A673 (cell line): ENCODE measurements around the gene NR1H3. TPM values are rescaled to one million over a fixed set of nuclear protein-coding genes. Genes with fewer than 3 reads are reported as not detected.

Experiments
- BruUV-seq: library from RNA; stranded (reverse); fragments of 400-500 nt; replicated peaks from 2 replicates; lab custom pipeline; 2021; lab: Mats Ljungman, UMichigan
- CTCF ChIA-PET: fragments of 300-600 bp; sonication (Branson Sonifier 250); formaldehyde crosslinking; loops from one replicate; lab custom pipeline; 2022; ENCODE audit warnings: antibody characterized with exemption; lab: Charles Lee
- POLR2A ChIA-PET: fragments of 300-600 bp; sonication (Branson Sonifier 250); formaldehyde crosslinking; loops from one replicate; lab custom pipeline; 2022; ENCODE audit warnings: antibody characterized with exemption; ENCODE audit not compliant: low non-redundant PET; lab: Charles Lee
- DNase-seq: peaks from one replicate; pipeline ENCODE4 v3.0.0-alpha.2; 2015; ENCODE audit warnings: low spot score
- H3K27ac ChIP-seq: fragments of 200-600 bp; sonication (generic); 2 replicates; pipeline ENCODE4 v1.5.1; 2016; ENCODE audit warnings: mixed run types, low read depth, mild to moderate bottlenecking, mixed read lengths, antibody characterized with exemption, low read length; ENCODE audit not compliant: poor library complexity, severe bottlenecking
- H3K27me3 ChIP-seq: fragments of 200-600 bp; sonication (generic); replicated peaks from 2 replicates; pipeline ENCODE4 v1.6.1; 2017; ENCODE audit warnings: mixed run types, low read depth, mild to moderate bottlenecking, mixed read lengths, antibody characterized with exemption, low read length; ENCODE audit not compliant: insufficient read depth, poor library complexity
- H3K36me3 ChIP-seq: fragments of 200-600 bp; sonication (generic); 2 replicates; pipeline ENCODE4 v1.6.1; 2016; ENCODE audit warnings: mixed run types, mild to moderate bottlenecking, mixed read lengths, antibody characterized with exemption, low read length; ENCODE audit not compliant: insufficient read depth, poor library complexity, severe bottlenecking
- H3K4me1 ChIP-seq: fragments of 200-600 bp; sonication (generic); 2 replicates; pipeline ENCODE4 v1.6.1; 2017; ENCODE audit warnings: mixed run types, mild to moderate bottlenecking, mixed read lengths, antibody characterized with exemption, low read length; ENCODE audit not compliant: insufficient read depth, poor library complexity, severe bottlenecking
- H3K4me3 ChIP-seq: fragments of 200-600 bp; sonication (generic); 2 replicates; pipeline ENCODE4 v1.5.1; 2016; ENCODE audit warnings: low read depth, mixed run types, mild to moderate bottlenecking, mixed read lengths, low read length; ENCODE audit not compliant: poor library complexity, severe bottlenecking
- H3K9me3 ChIP-seq: fragments of 200-600 bp; sonication (generic); 2 replicates; pipeline ENCODE4 v1.6.1; 2016; ENCODE audit warnings: mixed run types, low read depth, mild to moderate bottlenecking, mixed read lengths, antibody characterized with exemption, low read length; ENCODE audit not compliant: poor library complexity, severe bottlenecking
- CTCF ChIP-seq: fragments of 300-800, 200-600 bp; sonication (generic); conservative IDR thresholded peaks from 2 replicates; pipeline ENCODE4 v1.5.1; 2017; ENCODE audit warnings: low read depth, mild to moderate bottlenecking, antibody characterized with exemption, low read length, moderate library complexity, mixed read lengths
- EZH2 ChIP-seq: fragments of 200-600 bp; sonication (generic); IDR thresholded peaks from 2 replicates; pipeline ENCODE4 v1.6.1; 2017; ENCODE audit warnings: borderline replicate concordance, low read depth, mild to moderate bottlenecking, mixed read lengths, antibody characterized with exemption, low read length; ENCODE audit not compliant: poor library complexity, severe bottlenecking
- intact Hi-C: fragments of 100-400 bp; cut with micrococcal nuclease; formaldehyde crosslinking; loops from one replicate; pipeline ENCODE4 v1.10.0; 2022; ENCODE audit not compliant: unreplicated experiment
- total RNA-seq: library from RNA; stranded (reverse); gene quantifications from 2 replicates; pipeline ENCODE4 v1.2.3, GENCODE V29; 2021

Gene NR1H3
- total RNA-seq, 1 experiment from 2014 or later = 14.5 TPM

GRCh38 chr11:47245611-47246357 lies 12.0 kb upstream of the NR1H3 start:
- H3K4me1 ChIP-seq = peaks cover 13% of the 10 kb centered on the region
- ChIA-PET POLR2A (no interaction called here), CTCF (no interaction called here)
- TF ChIP-seq EZH2 = no peak
- TF ChIP-seq CTCF = no peak
- H3K27me3 ChIP-seq = no peaks in the 10 kb centered on the region
- H3K9me3 ChIP-seq = no peaks in the 10 kb centered on the region
- DNase-seq = no peak
- H3K27ac ChIP-seq = no peak overlapping the region
- BruUV-seq = no TSS peak
- H3K4me3 ChIP-seq = no peak overlapping the region
- intact Hi-C loops = loop anchor here (5.0 kb wide), 1 partner anchor 68 kb away; the partner anchor contains the start of gene ARFGAP2
- peaks cover 57% of the 10 kb centered on the region for H3K36me3 ChIP-seq

GRCh38 chr11:47247502-47247901 lies 10.3 kb upstream of the NR1H3 start:
- peaks cover 13% of the 10 kb centered on the region for H3K4me1 ChIP-seq
- CTCF ChIA-PET = no interaction called here
- TF ChIP-seq CTCF (no peak), EZH2 (no peak)
- peak overlapping the region; percentile 96 for H3K27ac ChIP-seq
- intact Hi-C loops = loop anchor here (5.0 kb wide), 1 partner anchor 70 kb away; the partner anchor contains the start of gene ARFGAP2
- peak overlapping the region; percentile 69 for H3K4me3 ChIP-seq
- no peaks in the 10 kb centered on the region for H3K27me3 ChIP-seq
- no peak for DNase-seq
- BruUV-seq = no TSS peak
- no peaks in the 10 kb centered on the region for H3K9me3 ChIP-seq
- POLR2A ChIA-PET = no interaction called here
- peaks cover 40% of the 10 kb centered on the region for H3K36me3 ChIP-seq

- no peaks in the 10 kb centered on the region for H3K27me3 ChIP-seq
- CTCF ChIA-PET = interaction anchor here (1.0 to 1.1 kb wide), 2 partner anchors 12 to 107 kb away, joined by 3 to 6 read pairs; no protein-coding TSS in a partner anchor
- H3K27ac ChIP-seq = peak overlapping the region; percentile 96
- no peak for TF ChIP-seq EZH2
- TF ChIP-seq CTCF = no peak
- peaks cover 32% of the 10 kb centered on the region for H3K36me3 ChIP-seq
- intact Hi-C loops = loop anchor here (5.0 kb wide), 1 partner anchor 71 kb away; the partner anchor contains the start of gene ARFGAP2
- no peak for DNase-seq
- POLR2A ChIA-PET = interaction anchor here (0.6 kb wide), 1 partner anchor 426 kb away, joined by 3 read pairs; no protein-coding TSS in a partner anchor
- BruUV-seq = TSS peak; percentile 77
- H3K4me1 ChIP-seq = peaks cover 13% of the 10 kb centered on the region
- peak overlapping the region; percentile 69 for H3K4me3 ChIP-seq
- no peaks in the 10 kb centered on the region for H3K9me3 ChIP-seq
These were observed 9.5 kb upstream of the NR1H3 start for GRCh38 chr11:47248304-47248663.
